ENCODE measurements around the gene MED23.

DNA sequence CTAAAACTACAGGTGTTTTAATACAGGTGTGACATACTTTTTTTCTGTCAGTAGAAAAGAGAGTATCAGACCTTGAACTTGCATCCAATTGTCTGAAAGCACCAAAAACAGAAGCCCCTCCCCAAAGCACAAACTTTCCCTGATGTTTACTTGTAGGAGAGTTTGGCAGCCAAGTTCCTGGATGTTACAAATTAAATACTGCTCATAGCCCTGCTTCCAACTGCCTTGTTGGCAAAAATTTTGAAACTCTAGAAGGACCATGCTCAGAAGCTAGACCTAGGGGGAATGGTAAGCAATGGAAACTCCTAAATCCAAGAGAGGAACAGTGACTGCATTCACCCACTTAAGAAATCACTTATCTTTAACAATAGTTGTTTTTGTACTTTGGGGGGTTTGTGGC, 72.0 kb downstream of the MED23 start:
- TF ChIP-seq, protein P1, sequence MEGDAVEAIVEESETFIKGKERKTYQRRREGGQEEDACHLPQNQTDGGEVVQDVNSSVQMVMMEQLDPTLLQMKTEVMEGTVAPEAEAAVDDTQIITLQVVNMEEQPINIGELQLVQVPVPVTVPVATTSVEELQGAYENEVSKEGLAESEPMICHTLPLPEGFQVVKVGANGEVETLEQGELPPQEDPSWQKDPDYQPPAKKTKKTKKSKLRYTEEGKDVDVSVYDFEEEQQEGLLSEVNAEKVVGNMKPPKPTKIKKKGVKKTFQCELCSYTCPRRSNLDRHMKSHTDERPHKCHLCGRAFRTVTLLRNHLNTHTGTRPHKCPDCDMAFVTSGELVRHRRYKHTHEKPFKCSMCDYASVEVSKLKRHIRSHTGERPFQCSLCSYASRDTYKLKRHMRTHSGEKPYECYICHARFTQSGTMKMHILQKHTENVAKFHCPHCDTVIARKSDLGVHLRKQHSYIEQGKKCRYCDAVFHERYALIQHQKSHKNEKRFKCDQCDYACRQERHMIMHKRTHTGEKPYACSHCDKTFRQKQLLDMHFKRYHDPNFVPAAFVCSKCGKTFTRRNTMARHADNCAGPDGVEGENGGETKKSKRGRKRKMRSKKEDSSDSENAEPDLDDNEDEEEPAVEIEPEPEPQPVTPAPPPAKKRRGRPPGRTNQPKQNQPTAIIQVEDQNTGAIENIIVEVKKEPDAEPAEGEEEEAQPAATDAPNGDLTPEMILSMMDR (conservative IDR thresholded peaks at IDR 0.05; ENCODE audit: low read length), result no peak
- TF ChIP-seq EZH2phosphoT487 (IDR thresholded peaks at IDR 0.05; ENCODE audit: borderline replicate concordance, low read depth, low read length), result no peak
